ENCODE results near the gene CARS2.

Gene CARS2

GRCh38 chr13:110715395-110716246 is 9.7 kb upstream of the CARS2 start:
- peak overlapping the region; percentile 92 for H3K4me3 ChIP-seq (ENCODE audit: low read depth, low read length)
- in situ Hi-C loops (cut with HindIII; ENCODE audit: low sequenced_read_pairs): no loop called here
- TF ChIP-seq CTCF (IDR thresholded peaks at IDR 0.05; ENCODE audit: low read depth, low read length): no peak
- peak; percentile 100 for DNase-seq (ENCODE audit: low read depth, low spot score)

GRCh38 chr13:110714797-110715394 is 9.0 kb upstream of the CARS2 start:
- in situ Hi-C loops (cut with HindIII; ENCODE audit: low sequenced_read_pairs): no loop called here
- DNase-seq (ENCODE audit: low read depth, low spot score): peak; percentile 47
- peak overlapping the region; percentile 84 for H3K4me3 ChIP-seq (ENCODE audit: low read depth, low read length)
- peak; percentile 7 for TF ChIP-seq CTCF (IDR thresholded peaks at IDR 0.05; ENCODE audit: low read depth, low read length)

GRCh38 chr13:110713981-110714796 is 8.3 kb upstream of the CARS2 start:
- DNase-seq (ENCODE audit: low read depth, low spot score): peak; percentile 39
- no peak for TF ChIP-seq CTCF (IDR thresholded peaks at IDR 0.05; ENCODE audit: low read depth, low read length)
- in situ Hi-C loops (cut with HindIII; ENCODE audit: low sequenced_read_pairs): no loop called here
- H3K4me3 ChIP-seq (ENCODE audit: low read depth, low read length): peak overlapping the region; percentile 84

GRCh38 chr13:110713642-110713952 is 7.7 kb upstream of the CARS2 start, which contains the start of gene ING1:
Gene ING1 (plus strand): TSS chr13:110713700. CDS start chr13:110714150, 450 bp downstream.
- no peak for DNase-seq (ENCODE audit: low read depth, low spot score)
- H3K4me3 ChIP-seq (ENCODE audit: low read depth, low read length): peak within 1 kb of the TSS; percentile 84
- in situ Hi-C loops (cut with HindIII; ENCODE audit: low sequenced_read_pairs): no loop called here
- no peak for TF ChIP-seq CTCF (IDR thresholded peaks at IDR 0.05; ENCODE audit: low read depth, low read length)

- DNase-seq (ENCODE audit: low read depth, low spot score): peak; percentile 100
- no peak for TF ChIP-seq CTCF (IDR thresholded peaks at IDR 0.05; ENCODE audit: low read depth, low read length)
- in situ Hi-C loops (cut with HindIII; ENCODE audit: low sequenced_read_pairs): no loop called here
- H3K4me3 ChIP-seq (ENCODE audit: low read depth, low read length): peak overlapping the region; percentile 84
These were observed 7.1 kb upstream of the CARS2 start for GRCh38 chr13:110712849-110713641.

All from astrocyte of the spinal cord (primary cell).